Measurements from ENCODE around the gene NR3C1. TPM values are rescaled to one million over a fixed set of nuclear protein-coding genes. Genes with fewer than 3 reads are reported as not detected.
"Not testable (repeated sequence)": the region's sequence is repeated elsewhere in the genome, so short reads cannot be mapped to it uniquely, and the experiment has no call there.

The NR3C1 gene
- total RNA-seq, 4 donors from 2014 or later = 79.2 to 92.3 (median 89.3) TPM

DNA sequence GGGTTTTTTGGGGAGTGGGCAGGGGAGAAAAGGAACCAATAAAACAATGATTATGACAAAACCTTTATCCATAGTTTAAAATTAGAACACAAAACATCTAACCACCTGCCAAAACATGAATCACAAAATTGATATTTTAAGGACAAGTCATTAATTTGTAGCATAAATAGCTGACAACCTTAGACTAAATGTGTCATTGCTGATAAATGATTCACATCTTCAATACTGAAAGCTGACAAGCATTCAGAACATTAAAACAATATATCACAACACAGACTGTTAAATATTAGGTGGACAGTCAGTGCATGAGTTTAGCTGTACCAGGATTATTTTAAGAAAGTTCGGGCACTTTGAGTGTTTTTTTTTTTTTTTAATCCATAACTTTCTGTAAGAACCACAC lies 71.5 kb downstream of the NR3C1 start:
- intact Hi-C loops (cut with DNase I) = no loop called here
- Histone ChIP-seq H3K36me3 (no peaks in the 10 kb centered on the region), H3K4me1 (peaks cover 20 to 73% (median 66%) of the 10 kb centered on the region in 4 donors), H3K9me3 (no peaks in the 10 kb centered on the region), H3K4me3 (no peak overlapping the region), H3K27me3 (no peaks in the 10 kb centered on the region), H3K27ac (replicated peaks in 1 of 4) (no peak overlapping the region)
- no peak for DNase-seq (ENCODE audit: extremely low spot score)
- no peak for TF ChIP-seq POLR2A (IDR thresholded peaks at IDR 0.05; ENCODE audit: low read depth)
- TF ChIP-seq POLR2AphosphoS5 (IDR thresholded peaks at IDR 0.05) = no peak
- no peak for TF ChIP-seq EP300 (IDR thresholded peaks at IDR 0.05)
- TF ChIP-seq, protein P1, sequence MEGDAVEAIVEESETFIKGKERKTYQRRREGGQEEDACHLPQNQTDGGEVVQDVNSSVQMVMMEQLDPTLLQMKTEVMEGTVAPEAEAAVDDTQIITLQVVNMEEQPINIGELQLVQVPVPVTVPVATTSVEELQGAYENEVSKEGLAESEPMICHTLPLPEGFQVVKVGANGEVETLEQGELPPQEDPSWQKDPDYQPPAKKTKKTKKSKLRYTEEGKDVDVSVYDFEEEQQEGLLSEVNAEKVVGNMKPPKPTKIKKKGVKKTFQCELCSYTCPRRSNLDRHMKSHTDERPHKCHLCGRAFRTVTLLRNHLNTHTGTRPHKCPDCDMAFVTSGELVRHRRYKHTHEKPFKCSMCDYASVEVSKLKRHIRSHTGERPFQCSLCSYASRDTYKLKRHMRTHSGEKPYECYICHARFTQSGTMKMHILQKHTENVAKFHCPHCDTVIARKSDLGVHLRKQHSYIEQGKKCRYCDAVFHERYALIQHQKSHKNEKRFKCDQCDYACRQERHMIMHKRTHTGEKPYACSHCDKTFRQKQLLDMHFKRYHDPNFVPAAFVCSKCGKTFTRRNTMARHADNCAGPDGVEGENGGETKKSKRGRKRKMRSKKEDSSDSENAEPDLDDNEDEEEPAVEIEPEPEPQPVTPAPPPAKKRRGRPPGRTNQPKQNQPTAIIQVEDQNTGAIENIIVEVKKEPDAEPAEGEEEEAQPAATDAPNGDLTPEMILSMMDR (IDR thresholded peaks at IDR 0.05) = no peak
- 72% methylated on average over 1 of the region's 1 CpG for WGBS

DNA sequence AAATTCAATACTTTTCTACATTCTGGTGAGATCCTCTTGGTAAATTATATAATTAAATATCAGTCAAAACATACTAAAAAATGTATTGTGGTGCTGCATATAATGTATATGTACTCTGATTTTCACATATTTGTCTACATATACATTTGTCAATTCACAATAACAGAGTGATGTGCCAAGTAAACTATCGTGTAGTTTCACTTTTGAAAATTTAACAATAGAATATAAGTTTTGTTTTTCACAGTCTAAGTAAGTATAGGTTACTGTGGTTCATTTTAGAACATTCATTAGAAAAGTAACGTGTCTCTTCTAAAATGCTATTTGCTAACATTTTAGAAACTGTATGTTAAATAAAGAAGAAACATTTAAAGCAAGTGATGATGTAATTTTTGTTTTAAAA lies 73.6 kb downstream of the NR3C1 start:
- TF ChIP-seq, protein P1 (IDR thresholded peaks at IDR 0.05) = no peak
- TF ChIP-seq EP300 (IDR thresholded peaks at IDR 0.05) (no peak), POLR2A (IDR thresholded peaks at IDR 0.05; ENCODE audit: low read depth) (no peak), POLR2AphosphoS5 (IDR thresholded peaks at IDR 0.05) (no peak)
- no peaks in the 10 kb centered on the region for H3K36me3 ChIP-seq
- 57% methylated on average over 2 of the region's 2 CpGs for WGBS
- no peaks in the 10 kb centered on the region for H3K9me3 ChIP-seq
- no peak overlapping the region for H3K4me3 ChIP-seq
- peaks cover 11 to 75% (median 62%) of the 10 kb centered on the region in 4 donors for H3K4me1 ChIP-seq
- H3K27ac ChIP-seq (replicated peaks in 1 of 4) = no peak overlapping the region
- no peaks in the 10 kb centered on the region for H3K27me3 ChIP-seq
- intact Hi-C loops (cut with DNase I) = no loop called here
- no peak for DNase-seq (ENCODE audit: extremely low spot score)

DNA sequence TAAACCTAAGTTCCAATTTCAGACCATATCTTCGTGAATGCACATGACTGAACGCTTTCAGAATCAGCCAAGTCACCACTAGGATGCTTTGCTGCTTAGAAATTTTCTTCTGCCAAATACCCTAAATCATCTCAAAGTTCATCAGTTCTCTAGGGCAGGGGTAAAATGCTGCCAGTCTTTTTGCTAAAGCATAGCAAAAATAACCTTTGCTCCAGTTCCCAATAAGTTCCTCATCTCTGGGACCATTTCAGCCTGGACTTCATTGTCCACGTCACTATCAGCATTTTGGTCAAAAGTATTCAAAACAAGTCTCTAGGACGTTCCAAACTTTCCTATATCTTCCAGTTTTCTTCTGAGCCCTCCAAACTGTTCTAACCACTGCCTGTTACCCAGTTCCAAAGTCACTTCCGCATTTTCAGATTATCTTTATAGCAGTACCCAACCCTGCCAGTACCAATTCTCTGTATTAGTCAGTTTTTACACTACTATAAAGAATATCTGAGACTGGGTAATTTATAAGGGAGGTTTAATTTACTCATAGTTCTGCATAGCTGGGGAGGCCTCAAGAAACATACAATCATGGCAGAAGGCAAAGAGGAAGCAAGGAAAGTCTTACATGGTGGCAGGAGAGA lies 74.8 kb downstream of the NR3C1 start:
- TF ChIP-seq POLR2A (IDR thresholded peaks at IDR 0.05; ENCODE audit: low read depth) (no peak), EP300 (IDR thresholded peaks at IDR 0.05) (no peak), POLR2AphosphoS5 (IDR thresholded peaks at IDR 0.05) (no peak)
- TF ChIP-seq, protein P1 (IDR thresholded peaks at IDR 0.05) = no peak
- intact Hi-C loops (cut with DNase I) = no loop called here
- no peak overlapping the region for H3K27ac ChIP-seq (replicated peaks in 1 of 4)
- no peaks in the 10 kb centered on the region for H3K36me3 ChIP-seq
- H3K9me3 ChIP-seq = no peaks in the 10 kb centered on the region
- H3K27me3 ChIP-seq = no peaks in the 10 kb centered on the region
- peaks cover 11 to 80% (median 64%) of the 10 kb centered on the region in 4 donors for H3K4me1 ChIP-seq
- WGBS = 96% methylated on average over 5 of the region's 5 CpGs
- H3K4me3 ChIP-seq = no peak overlapping the region
- DNase-seq (ENCODE audit: extremely low spot score) = no peak

DNA sequence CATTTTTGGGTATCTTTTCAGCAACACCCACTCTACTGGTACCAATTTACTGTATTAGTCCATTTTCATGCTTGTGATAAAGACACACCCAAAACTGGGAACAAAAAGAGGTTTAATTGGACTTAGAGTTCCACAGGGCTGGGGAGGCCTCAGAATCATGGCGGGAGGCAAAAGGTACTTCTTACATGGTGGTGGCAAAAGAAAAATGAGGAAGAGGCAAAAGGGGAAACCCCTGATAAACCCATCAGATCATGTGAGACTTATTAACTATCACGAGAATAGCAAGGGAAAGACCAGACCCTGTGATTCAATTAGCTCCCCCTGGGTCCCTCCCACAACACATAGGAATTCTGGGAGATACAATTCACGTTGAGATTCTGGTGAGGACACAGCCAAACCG lies 78.4 kb downstream of the NR3C1 start:
- intact Hi-C loops (cut with DNase I); H3K36me3 ChIP-seq; DNase-seq (ENCODE audit: extremely low spot score); H3K27ac ChIP-seq (replicated peaks in 1 of 4); H3K27me3 ChIP-seq; H3K4me3 ChIP-seq; H3K9me3 ChIP-seq: not testable (repeated sequence)
- H3K4me1 ChIP-seq = peaks cover 3 to 85% (median 62%) of the 10 kb centered on the region in 4 donors
- 92% methylated on average over 4 of the region's 4 CpGs for WGBS

DNA sequence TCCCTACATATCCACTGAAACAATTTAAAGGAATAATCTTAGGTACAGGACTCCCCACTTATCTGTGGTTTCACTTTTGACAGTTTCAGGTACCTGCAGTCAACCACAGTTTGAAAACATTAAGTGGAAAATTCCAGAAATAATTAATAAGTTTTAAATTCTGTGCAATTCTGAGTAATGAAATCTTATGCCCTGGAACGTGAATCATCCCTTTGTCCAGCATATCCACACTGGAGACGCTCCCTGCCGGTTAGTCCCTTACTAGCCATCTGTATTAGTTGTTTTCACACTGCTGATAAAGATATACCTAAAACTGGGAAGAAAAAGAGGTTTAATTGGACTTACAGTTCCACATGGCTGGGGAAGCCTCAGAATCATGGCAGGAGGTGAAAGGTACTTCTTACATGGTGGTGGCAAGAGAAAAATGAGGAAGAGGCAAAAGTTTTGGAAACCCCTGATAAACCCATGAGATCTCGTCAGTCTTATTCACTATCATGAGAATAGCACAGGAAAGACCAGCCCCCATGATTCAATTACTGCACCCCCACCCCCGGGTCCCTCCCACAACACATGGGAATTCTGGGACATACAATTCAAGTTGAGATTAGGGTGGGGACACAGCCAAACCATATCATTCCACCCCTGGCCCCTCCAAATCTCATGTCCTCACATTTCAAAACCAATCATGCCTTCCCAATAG lies 80.4 kb downstream of the NR3C1 start:
- 86% methylated on average over 5 of the region's 5 CpGs for WGBS
- H3K36me3 ChIP-seq; intact Hi-C loops (cut with DNase I); H3K4me3 ChIP-seq; H3K9me3 ChIP-seq; H3K27me3 ChIP-seq; H3K27ac ChIP-seq (replicated peaks in 1 of 4); DNase-seq (ENCODE audit: extremely low spot score): not testable (repeated sequence)
- peaks cover 11 to 86% (median 68%) of the 10 kb centered on the region in 4 donors for H3K4me1 ChIP-seq
